ENCODE data around the gene TMIGD3.

- TF ChIP-seq, protein P1, sequence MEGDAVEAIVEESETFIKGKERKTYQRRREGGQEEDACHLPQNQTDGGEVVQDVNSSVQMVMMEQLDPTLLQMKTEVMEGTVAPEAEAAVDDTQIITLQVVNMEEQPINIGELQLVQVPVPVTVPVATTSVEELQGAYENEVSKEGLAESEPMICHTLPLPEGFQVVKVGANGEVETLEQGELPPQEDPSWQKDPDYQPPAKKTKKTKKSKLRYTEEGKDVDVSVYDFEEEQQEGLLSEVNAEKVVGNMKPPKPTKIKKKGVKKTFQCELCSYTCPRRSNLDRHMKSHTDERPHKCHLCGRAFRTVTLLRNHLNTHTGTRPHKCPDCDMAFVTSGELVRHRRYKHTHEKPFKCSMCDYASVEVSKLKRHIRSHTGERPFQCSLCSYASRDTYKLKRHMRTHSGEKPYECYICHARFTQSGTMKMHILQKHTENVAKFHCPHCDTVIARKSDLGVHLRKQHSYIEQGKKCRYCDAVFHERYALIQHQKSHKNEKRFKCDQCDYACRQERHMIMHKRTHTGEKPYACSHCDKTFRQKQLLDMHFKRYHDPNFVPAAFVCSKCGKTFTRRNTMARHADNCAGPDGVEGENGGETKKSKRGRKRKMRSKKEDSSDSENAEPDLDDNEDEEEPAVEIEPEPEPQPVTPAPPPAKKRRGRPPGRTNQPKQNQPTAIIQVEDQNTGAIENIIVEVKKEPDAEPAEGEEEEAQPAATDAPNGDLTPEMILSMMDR (IDR thresholded peaks at IDR 0.05) = no peak
- TF ChIP-seq, protein P2, sequence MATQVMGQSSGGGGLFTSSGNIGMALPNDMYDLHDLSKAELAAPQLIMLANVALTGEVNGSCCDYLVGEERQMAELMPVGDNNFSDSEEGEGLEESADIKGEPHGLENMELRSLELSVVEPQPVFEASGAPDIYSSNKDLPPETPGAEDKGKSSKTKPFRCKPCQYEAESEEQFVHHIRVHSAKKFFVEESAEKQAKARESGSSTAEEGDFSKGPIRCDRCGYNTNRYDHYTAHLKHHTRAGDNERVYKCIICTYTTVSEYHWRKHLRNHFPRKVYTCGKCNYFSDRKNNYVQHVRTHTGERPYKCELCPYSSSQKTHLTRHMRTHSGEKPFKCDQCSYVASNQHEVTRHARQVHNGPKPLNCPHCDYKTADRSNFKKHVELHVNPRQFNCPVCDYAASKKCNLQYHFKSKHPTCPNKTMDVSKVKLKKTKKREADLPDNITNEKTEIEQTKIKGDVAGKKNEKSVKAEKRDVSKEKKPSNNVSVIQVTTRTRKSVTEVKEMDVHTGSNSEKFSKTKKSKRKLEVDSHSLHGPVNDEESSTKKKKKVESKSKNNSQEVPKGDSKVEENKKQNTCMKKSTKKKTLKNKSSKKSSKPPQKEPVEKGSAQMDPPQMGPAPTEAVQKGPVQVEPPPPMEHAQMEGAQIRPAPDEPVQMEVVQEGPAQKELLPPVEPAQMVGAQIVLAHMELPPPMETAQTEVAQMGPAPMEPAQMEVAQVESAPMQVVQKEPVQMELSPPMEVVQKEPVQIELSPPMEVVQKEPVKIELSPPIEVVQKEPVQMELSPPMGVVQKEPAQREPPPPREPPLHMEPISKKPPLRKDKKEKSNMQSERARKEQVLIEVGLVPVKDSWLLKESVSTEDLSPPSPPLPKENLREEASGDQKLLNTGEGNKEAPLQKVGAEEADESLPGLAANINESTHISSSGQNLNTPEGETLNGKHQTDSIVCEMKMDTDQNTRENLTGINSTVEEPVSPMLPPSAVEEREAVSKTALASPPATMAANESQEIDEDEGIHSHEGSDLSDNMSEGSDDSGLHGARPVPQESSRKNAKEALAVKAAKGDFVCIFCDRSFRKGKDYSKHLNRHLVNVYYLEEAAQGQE (IDR thresholded peaks at IDR 0.05; ENCODE audit: insufficient read depth in 1 of 2, low read depth in 2 of 2, low read length in 1 of 2) = no peak
- no peak for TF ChIP-seq POLR2AphosphoS5 (IDR thresholded peaks at IDR 0.05; ENCODE audit: low read depth, low read length)
These were observed 10.1 kb upstream of the TMIGD3 start for GRCh38 chr1:111513410-111514020.
